ENCODE results near the gene TOR1A.

DNA sequence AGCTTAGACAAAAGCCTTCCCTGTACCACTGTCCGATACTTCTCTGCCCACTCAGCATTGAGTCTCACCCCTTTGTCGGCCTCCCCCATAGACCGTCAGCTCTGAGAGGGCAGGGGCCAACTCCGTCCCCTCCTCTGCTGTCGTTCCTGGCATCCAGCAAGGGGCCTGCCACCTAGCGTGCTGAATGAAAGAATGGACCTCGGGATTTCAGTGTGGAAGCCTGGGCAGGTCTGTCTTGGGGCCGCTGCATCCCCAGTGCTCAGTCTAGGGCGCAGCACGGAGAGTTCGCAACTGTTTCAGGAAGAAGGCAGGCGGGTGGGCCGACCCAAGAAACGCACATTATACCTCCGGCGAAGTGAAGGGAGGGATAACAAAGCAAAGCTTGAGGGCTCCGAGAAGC, 22.4 kb downstream of the TOR1A start:
- TF ChIP-seq POLR2A (IDR thresholded peaks at IDR 0.05): no peak
- TF ChIP-seq, protein P1, sequence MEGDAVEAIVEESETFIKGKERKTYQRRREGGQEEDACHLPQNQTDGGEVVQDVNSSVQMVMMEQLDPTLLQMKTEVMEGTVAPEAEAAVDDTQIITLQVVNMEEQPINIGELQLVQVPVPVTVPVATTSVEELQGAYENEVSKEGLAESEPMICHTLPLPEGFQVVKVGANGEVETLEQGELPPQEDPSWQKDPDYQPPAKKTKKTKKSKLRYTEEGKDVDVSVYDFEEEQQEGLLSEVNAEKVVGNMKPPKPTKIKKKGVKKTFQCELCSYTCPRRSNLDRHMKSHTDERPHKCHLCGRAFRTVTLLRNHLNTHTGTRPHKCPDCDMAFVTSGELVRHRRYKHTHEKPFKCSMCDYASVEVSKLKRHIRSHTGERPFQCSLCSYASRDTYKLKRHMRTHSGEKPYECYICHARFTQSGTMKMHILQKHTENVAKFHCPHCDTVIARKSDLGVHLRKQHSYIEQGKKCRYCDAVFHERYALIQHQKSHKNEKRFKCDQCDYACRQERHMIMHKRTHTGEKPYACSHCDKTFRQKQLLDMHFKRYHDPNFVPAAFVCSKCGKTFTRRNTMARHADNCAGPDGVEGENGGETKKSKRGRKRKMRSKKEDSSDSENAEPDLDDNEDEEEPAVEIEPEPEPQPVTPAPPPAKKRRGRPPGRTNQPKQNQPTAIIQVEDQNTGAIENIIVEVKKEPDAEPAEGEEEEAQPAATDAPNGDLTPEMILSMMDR (IDR thresholded peaks at IDR 0.05): no peak

All from adrenal gland (tissue), 5 donors.